GM19455 (cell line): Measurements from ENCODE around the gene WDR6.

Experiments used
- ATAC-seq: cut with Tn5 transposase; IDR thresholded peaks from one replicate; pipeline ENCODE4 v1.9.1; 2021; ENCODE audit not compliant: unreplicated experiment

The WDR6 gene

GRCh38 chr3:49007068-49007770 is at the start of gene WDR6:
TSS of gene WDR6 (plus strand) at chr3:49007391. CDS start at chr3:49007432, 41 bp downstream.
- peak; percentile 82 for ATAC-seq

- no peak for ATAC-seq
Observed at GRCh38 chr3:48960841-48961413, 46.3 kb upstream of the WDR6 start.

GRCh38 chr3:48962340-48962739 is 44.9 kb upstream of the WDR6 start:
- no peak for ATAC-seq

- no peak for ATAC-seq
Observed at GRCh38 chr3:48962939-48963338, 44.3 kb upstream of the WDR6 start.

GRCh38 chr3:48963591-48963990 is 43.6 kb upstream of the WDR6 start:
- ATAC-seq, result no peak

GRCh38 chr3:48966367-48966766 is 40.8 kb upstream of the WDR6 start:
- ATAC-seq, result no peak

GRCh38 chr3:48966876-48967361 is 40.3 kb upstream of the WDR6 start:
- no peak for ATAC-seq

GRCh38 chr3:48970586-48970985 is 36.6 kb upstream of the WDR6 start:
- no peak for ATAC-seq

GRCh38 chr3:48974076-48974864 is 32.9 kb upstream of the WDR6 start:
- no peak for ATAC-seq

- ATAC-seq, result no peak
Observed at GRCh38 chr3:48979451-48979850, 27.7 kb upstream of the WDR6 start.

- no peak for ATAC-seq
Observed at GRCh38 chr3:48980295-48980694, 26.9 kb upstream of the WDR6 start.

- ATAC-seq, result no peak
Observed at GRCh38 chr3:48982016-48982415, 25.2 kb upstream of the WDR6 start.

- ATAC-seq, result no peak
Observed at GRCh38 chr3:48982686-48983085, 24.5 kb upstream of the WDR6 start.

GRCh38 chr3:48983096-48983495 is 24.1 kb upstream of the WDR6 start:
- no peak for ATAC-seq

- ATAC-seq, result no peak
Observed at GRCh38 chr3:48984663-48985062, 22.5 kb upstream of the WDR6 start.

GRCh38 chr3:48985831-48986376 is 21.3 kb upstream of the WDR6 start:
- ATAC-seq, result no peak

GRCh38 chr3:48989126-48989795 is 17.9 kb upstream of the WDR6 start:
- ATAC-seq, result no peak

- ATAC-seq, result peak; percentile 46
Observed at GRCh38 chr3:48989796-48990635, 17.2 kb upstream of the WDR6 start, which contains the start of gene P4HTM. TSS of gene P4HTM (plus strand) at chr3:48990241. CDS start at chr3:48990257, 16 bp downstream.

GRCh38 chr3:48990636-48991469 is 16.3 kb upstream of the WDR6 start:
- ATAC-seq, result peak; percentile 22
